H9 (cell line): ENCODE measurements around the gene ICE2. TPM values are rescaled to one million over a fixed set of nuclear protein-coding genes. Genes with fewer than 3 reads are reported as not detected.
A peak's percentile ranks its signal among the peaks of the same experiment; 100 is the strongest.

Experiments used
- DNase-seq: peaks from one replicate; pipeline ENCODE4 v3.0.0-alpha.2; 2017
- H2AFZ ChIP-seq: one replicate; pipeline ENCODE4 v1.6.1; 2013; ENCODE audit warnings: mild to moderate bottlenecking, low read length, control low read depth, moderate library complexity
- H2AK5ac ChIP-seq: 2 replicates; pipeline ENCODE4 v1.6.1; 2013; ENCODE audit warnings: low read length, control low read depth, mixed read lengths; ENCODE audit not compliant: insufficient read length
- H2BK120ac ChIP-seq: one replicate; pipeline ENCODE4 v1.6.1; 2013; ENCODE audit warnings: low read depth, mild to moderate bottlenecking, low read length, control low read depth, inconsistent platforms; ENCODE audit not compliant: poor library complexity, severe bottlenecking
- H2BK12ac ChIP-seq: 2 replicates; pipeline ENCODE4 v1.6.1; 2013; ENCODE audit warnings: low read length, control low read depth, mixed read lengths, low read depth; ENCODE audit not compliant: insufficient read length
- H2BK15ac ChIP-seq: 2 replicates; pipeline ENCODE4 v1.6.1; 2013; ENCODE audit warnings: low read depth, low read length, control low read depth
- H2BK20ac ChIP-seq: one replicate; pipeline ENCODE4 v1.6.1; 2013; ENCODE audit warnings: low read depth, mild to moderate bottlenecking, low read length, control low read depth, inconsistent platforms; ENCODE audit not compliant: poor library complexity, severe bottlenecking
- H2BK5ac ChIP-seq: 2 replicates; pipeline ENCODE4 v1.6.1; 2013; ENCODE audit warnings: low read length, control low read depth, mixed read lengths; ENCODE audit not compliant: insufficient read length
- H3K14ac ChIP-seq: 2 replicates; pipeline ENCODE4 v1.6.1; 2013; ENCODE audit warnings: low read length, control low read depth; ENCODE audit not compliant: insufficient read depth
- H3K18ac ChIP-seq: 2 replicates; pipeline ENCODE4 v1.6.1; 2013; ENCODE audit warnings: low read depth, mild to moderate bottlenecking, mixed read lengths, low read length, control low read depth; ENCODE audit not compliant: insufficient read length
- H3K23ac ChIP-seq: 2 replicates; pipeline ENCODE4 v1.6.1; 2013; ENCODE audit warnings: low read length, control low read depth, mixed read lengths, low read depth; ENCODE audit not compliant: insufficient read length
- H3K23me2 ChIP-seq: 2 replicates; pipeline ENCODE4 v1.6.1; 2013; ENCODE audit warnings: low read depth, mild to moderate bottlenecking, mixed read lengths, low read length, control low read depth; ENCODE audit not compliant: insufficient read length, poor library complexity, severe bottlenecking
- H3K27ac ChIP-seq: 2 replicates; pipeline ENCODE4 v1.5.1; 2013; ENCODE audit warnings: low read length, control low read depth, mixed read lengths, low read depth; ENCODE audit not compliant: insufficient read length
- H3K27me3 ChIP-seq: 2 replicates; pipeline ENCODE4 v1.6.1; 2013; ENCODE audit warnings: low read length, control low read depth, inconsistent platforms; ENCODE audit not compliant: insufficient read depth
- H3K4ac ChIP-seq: 2 replicates; pipeline ENCODE4 v1.6.1; 2013; ENCODE audit warnings: low read depth, mild to moderate bottlenecking, control low read depth, inconsistent platforms, low read length, moderate library complexity
- H3K4me1 ChIP-seq: 2 replicates; pipeline ENCODE4 v1.6.1; 2013; ENCODE audit warnings: low read length, control low read depth, inconsistent platforms; ENCODE audit not compliant: insufficient read depth
- H3K4me2 ChIP-seq: 2 replicates; pipeline ENCODE4 v1.6.1; 2013; ENCODE audit warnings: low read length, control low read depth, mixed read lengths; ENCODE audit not compliant: insufficient read length, insufficient read depth
- H3K56ac ChIP-seq: 2 replicates; pipeline ENCODE4 v1.6.1; 2013; ENCODE audit warnings: low read depth, mild to moderate bottlenecking, mixed read lengths, low read length, control low read depth; ENCODE audit not compliant: insufficient read length
- H3K79me1 ChIP-seq: 2 replicates; pipeline ENCODE4 v1.6.1; 2013; ENCODE audit warnings: low read depth, mild to moderate bottlenecking, moderate library complexity, low read length, control low read depth, inconsistent platforms; ENCODE audit not compliant: insufficient read depth, poor library complexity, severe bottlenecking
- H3K79me2 ChIP-seq: 2 replicates; pipeline ENCODE4 v1.6.1; 2013; ENCODE audit warnings: low read length, control low read depth, inconsistent platforms; ENCODE audit not compliant: insufficient read depth
- H3K9ac ChIP-seq: 2 replicates; pipeline ENCODE4 v1.6.1; 2013; ENCODE audit warnings: low read length, control low read depth, mixed read lengths; ENCODE audit not compliant: insufficient read length; ENCODE audit errors: extremely low read depth
- H3K9me3 ChIP-seq: one replicate; pipeline ENCODE4 v1.6.1; 2013; ENCODE audit warnings: low read depth, low read length, inconsistent platforms; ENCODE audit not compliant: control insufficient read depth
- H3T11ph ChIP-seq: one replicate; pipeline ENCODE4 v1.6.1; 2013; ENCODE audit warnings: mild to moderate bottlenecking, low read length, control low read depth, inconsistent platforms
- H4K20me1 ChIP-seq: one replicate; pipeline ENCODE4 v1.6.1; 2013; ENCODE audit not compliant: control insufficient read depth, insufficient read length, insufficient read depth
- H4K5ac ChIP-seq: 2 replicates; pipeline ENCODE4 v1.6.1; 2013; ENCODE audit warnings: low read depth, mild to moderate bottlenecking, mixed read lengths, low read length, control low read depth; ENCODE audit not compliant: insufficient read length
- H4K8ac ChIP-seq: replicated peaks from 2 replicates; pipeline ENCODE4 v1.6.1; 2013; ENCODE audit warnings: low read length, control low read depth, mixed read lengths, low read depth; ENCODE audit not compliant: insufficient read length
- H4K91ac ChIP-seq: 2 replicates; pipeline ENCODE4 v1.6.1; 2013; ENCODE audit warnings: low read depth, mild to moderate bottlenecking, moderate library complexity, mixed read lengths, low read length, control low read depth; ENCODE audit not compliant: insufficient read length
- H3K27ac Mint-ChIP-seq, 3 experiments: 2 replicates in 2 of 3; 3 replicates in 1 of 3; pipeline ENCODE4 v1.8.0; 2020 to 2021; ENCODE audit warnings: mixed read lengths in 3 of 3, mild to moderate bottlenecking in 1 of 3, moderate library complexity in 1 of 3
- H3K27me3 Mint-ChIP-seq: 2 replicates; pipeline ENCODE4 v1.8.0; 2021; ENCODE audit warnings: low read depth, mild to moderate bottlenecking, moderate library complexity, mixed read lengths
- H3K36me3 Mint-ChIP-seq, 3 experiments: 2 replicates in 2 of 3; 3 replicates in 1 of 3; pipeline ENCODE4 v1.8.0; 2020 to 2021; ENCODE audit warnings: low read depth in 3 of 3, mixed read lengths in 3 of 3; ENCODE audit not compliant: insufficient read depth in 1 of 3
- H3K4me1 Mint-ChIP-seq, 2 experiments: 2 replicates each; pipeline ENCODE4 v1.8.0; 2020; ENCODE audit warnings: mixed read lengths in 2 of 2
- H3K4me3 Mint-ChIP-seq, 2 experiments: 2 replicates in 1 of 2; 3 replicates in 1 of 2; pipeline ENCODE4 v1.8.0; 2020 to 2021; ENCODE audit warnings: mild to moderate bottlenecking in 2 of 2, mixed read lengths in 2 of 2, moderate library complexity in 1 of 2
- H3K9me3 Mint-ChIP-seq, 2 experiments: 2 replicates in 1 of 2; 3 replicates in 1 of 2; pipeline ENCODE4 v1.8.0; 2020; ENCODE audit warnings: mild to moderate bottlenecking in 2 of 2, mixed read lengths in 2 of 2, moderate library complexity in 1 of 2
- CTCF ChIP-seq: fragments of 200-600 bp; sonication (generic); conservative IDR thresholded peaks from 3 replicates; pipeline ENCODE4 v1.8.0; 2021; ENCODE audit warnings: antibody characterized with exemption, mild to moderate bottlenecking
- WGBS: extraction: QIAGEN DNeasy Blood & Tissue Kit; methylation state at CpG from one replicate; pipeline ENCODE4 v1.1.7; 2013; ENCODE audit warnings: missing lambda C conversion rate, low lambda C conversion rate, mixed read lengths; ENCODE audit not compliant: insufficient read length; ENCODE audit errors: extremely low coverage; 5-methylcytosine and 5-hydroxymethylcytosine counted together
- total RNA-seq: library from RNA; stranded (reverse); gene quantifications from 2 replicates; pipeline ENCODE4 v1.2.1, GENCODE V29; 2021

The ICE2 gene
- total RNA-seq, 1 experiment from 2014 or later, result 76.3 TPM

- Histone ChIP-seq H3K27ac (no peak overlapping the region), H3K56ac (no peak overlapping the region), H3K18ac (no peak overlapping the region), H2BK20ac (no peak overlapping the region), H2BK120ac (no peak overlapping the region), H2AK5ac (no peak overlapping the region), H4K91ac (no peak overlapping the region), H4K20me1 (no peaks in the 10 kb centered on the region), H3K23me2 (peaks cover 23% of the 10 kb centered on the region), H2BK5ac (no peak overlapping the region), H3K4ac (no peak overlapping the region), H4K8ac (no peak overlapping the region), H3K23ac (no peak overlapping the region), H4K5ac (no peak overlapping the region), H3K4me2 (peak overlapping the region; percentile 87), H2BK15ac (no peak overlapping the region), H3K4me1 (peaks cover 9% of the 10 kb centered on the region; the same call in 1 of the 2 replicates), H3K79me2 (peaks cover 6% of the 10 kb centered on the region; the same call in 1 of the 2 replicates), H3T11ph (no peak overlapping the region), H2AFZ (no peak overlapping the region), H2BK12ac (no peak overlapping the region), H3K79me1 (no peaks in the 10 kb centered on the region), H3K9me3 (no peaks in the 10 kb centered on the region), H3K14ac (no peak overlapping the region), H3K27me3 (peaks cover 1% of the 10 kb centered on the region; the same call in 1 of the 2 replicates), H3K9ac (no peak overlapping the region)
- H3K27ac Mint-ChIP-seq, result no peak overlapping the region
- DNase-seq, result no peak
- H3K4me3 Mint-ChIP-seq, result no peak overlapping the region; a peak in 1 of 5 replicates
- no peaks in the 10 kb centered on the region; a peak in 1 of 7 replicates for H3K36me3 Mint-ChIP-seq
- H3K9me3 Mint-ChIP-seq, result no peaks in the 10 kb centered on the region; a peak in 1 of 5 replicates
- H3K27me3 Mint-ChIP-seq, result peaks cover 34% of the 10 kb centered on the region
- H3K4me1 Mint-ChIP-seq, result peaks cover 44 to 45% of the 10 kb centered on the region in 2 experiments
- TF ChIP-seq CTCF, result no peak
- whole genome bisulfite sequencing, result no CpG with 5 or more reads among the region's 1 CpG
Measured at GRCh38 chr15:60399931-60400330, 79.0 kb downstream of the ICE2 start.
